ENCODE data around the gene PDLIM7.

The PDLIM7 gene

GRCh38 chr5:177494346-177495195 lies 2.8 kb downstream of the PDLIM7 start:
- peak; percentile 30 for TF ChIP-seq CTCF (IDR thresholded peaks at IDR 0.05; ENCODE audit: low read length, missing control alignments)
- peak overlapping the region; percentile 83 for H3K4me3 ChIP-seq (replicated peaks; ENCODE audit: low read depth, low read length)
- peak; percentile 90 for DNase-seq (ENCODE audit: low read depth)

- DNase-seq (ENCODE audit: low read depth) = no peak
- no peak for TF ChIP-seq CTCF (IDR thresholded peaks at IDR 0.05; ENCODE audit: low read length, missing control alignments)
- peak overlapping the region; percentile 28 for H3K4me3 ChIP-seq (replicated peaks; ENCODE audit: low read depth, low read length)
Measured at GRCh38 chr5:177493795-177494345, 3.5 kb downstream of the PDLIM7 start.

- TF ChIP-seq CTCF (IDR thresholded peaks at IDR 0.05; ENCODE audit: low read length, missing control alignments) = no peak
- no peak for DNase-seq (ENCODE audit: low read depth)
- H3K4me3 ChIP-seq (replicated peaks; ENCODE audit: low read depth, low read length) = no peak overlapping the region
Measured at GRCh38 chr5:177492841-177493240, 4.6 kb downstream of the PDLIM7 start.

- DNase-seq (ENCODE audit: low read depth) = no peak
- H3K4me3 ChIP-seq (replicated peaks; ENCODE audit: low read depth, low read length) = no peak overlapping the region
- no peak for TF ChIP-seq CTCF (IDR thresholded peaks at IDR 0.05; ENCODE audit: low read length, missing control alignments)
Measured at GRCh38 chr5:177491983-177492746, 5.2 kb downstream of the PDLIM7 start.

- H3K4me3 ChIP-seq (replicated peaks; ENCODE audit: low read depth, low read length) = no peak overlapping the region
- no peak for DNase-seq (ENCODE audit: low read depth)
- TF ChIP-seq CTCF (IDR thresholded peaks at IDR 0.05; ENCODE audit: low read length, missing control alignments) = peak; percentile 28
Measured at GRCh38 chr5:177491429-177491945, 5.9 kb downstream of the PDLIM7 start.

- no peak for DNase-seq (ENCODE audit: low read depth)
- TF ChIP-seq CTCF (IDR thresholded peaks at IDR 0.05; ENCODE audit: low read length, missing control alignments) = no peak
- no peak overlapping the region for H3K4me3 ChIP-seq (replicated peaks; ENCODE audit: low read depth, low read length)
Measured at GRCh38 chr5:177490992-177491391, 6.4 kb downstream of the PDLIM7 start.

Data from fibroblast of pulmonary artery (primary cell).